OCI-LY7 (cell line): ENCODE measurements around the gene SGO2. TPM values are rescaled to one million over a fixed set of nuclear protein-coding genes. Genes with fewer than 3 reads are reported as not detected.

Source experiments
- BruUV-seq: library from RNA; stranded (reverse); fragments of 400-500 nt; replicated peaks from 2 replicates; lab custom pipeline; 2021; lab: Mats Ljungman, UMichigan
- CTCF ChIA-PET: fragments of 300-600 bp; sonication (Branson Sonifier 250); formaldehyde crosslinking; loops from one replicate; lab custom pipeline; 2022; ENCODE audit warnings: antibody characterized with exemption; ENCODE audit not compliant: unreplicated experiment; lab: Charles Lee
- POLR2A ChIA-PET: fragments of 300-600 bp; sonication (Branson Sonifier 250); formaldehyde crosslinking; loops from one replicate; lab custom pipeline; 2022; ENCODE audit warnings: antibody characterized with exemption; lab: Charles Lee
- DNase-seq: peaks from one replicate; pipeline ENCODE4 v3.0.0-alpha.2; 2015; ENCODE audit warnings: low spot score
- H2AFZ ChIP-seq: fragments of 200-600 bp; sonication (generic), shearing (Covaris generic); 2 replicates; pipeline ENCODE4 v1.6.1; 2014; ENCODE audit warnings: mild to moderate bottlenecking, antibody characterized with exemption, low read length, moderate library complexity
- H3K27ac ChIP-seq: fragments of 200-600 bp; sonication (generic); 2 replicates; pipeline ENCODE4 v1.5.1; 2014; ENCODE audit warnings: mixed run types, low read depth, mild to moderate bottlenecking, moderate library complexity, low read length, inconsistent platforms; ENCODE audit not compliant: poor library complexity, severe bottlenecking
- H3K36me3 ChIP-seq: fragments of 200-600 bp; sonication (generic); 2 replicates; pipeline ENCODE4 v1.6.1; 2014; ENCODE audit warnings: mild to moderate bottlenecking, antibody characterized with exemption, low read length, moderate library complexity, mixed read lengths; ENCODE audit not compliant: insufficient read depth
- H3K4me1 ChIP-seq: fragments of 200-600 bp; sonication (generic); 2 replicates; pipeline ENCODE4 v1.5.1; 2014; ENCODE audit warnings: mild to moderate bottlenecking, low read length; ENCODE audit not compliant: insufficient read depth, poor library complexity, severe bottlenecking
- H3K4me2 ChIP-seq: fragments of 200-600 bp; sonication (generic); 2 replicates; pipeline ENCODE4 v1.6.1; 2014; ENCODE audit warnings: mild to moderate bottlenecking, low read length
- H3K4me3 ChIP-seq: fragments of 200-600 bp; sonication (generic); 2 replicates; pipeline ENCODE4 v1.5.1; 2014; ENCODE audit warnings: mild to moderate bottlenecking, low read depth, low read length; ENCODE audit not compliant: poor library complexity, severe bottlenecking
- H3K79me2 ChIP-seq: fragments of 200-600 bp; sonication (generic); 2 replicates; pipeline ENCODE4 v1.6.1; 2016; ENCODE audit warnings: low read depth, mild to moderate bottlenecking, low read length, moderate library complexity, mixed read lengths; ENCODE audit not compliant: insufficient read depth
- H3K9me2 ChIP-seq: fragments of 200-600 bp; sonication (generic); 2 replicates; pipeline ENCODE4 v1.6.1; 2016; ENCODE audit warnings: mild to moderate bottlenecking, low read length, mixed read lengths; ENCODE audit not compliant: insufficient read depth
- H3K9me3 ChIP-seq: fragments of 200-600 bp; sonication (generic); 2 replicates; pipeline ENCODE4 v1.6.1; 2014; ENCODE audit warnings: mild to moderate bottlenecking, mixed run types, low read length, mixed read lengths
- H4K20me1 ChIP-seq: fragments of 200-600 bp; sonication (generic); 2 replicates; pipeline ENCODE4 v1.6.1; 2014; ENCODE audit warnings: mild to moderate bottlenecking, antibody characterized with exemption, low read length, moderate library complexity, mixed read lengths; ENCODE audit not compliant: insufficient read depth
- CTCF ChIP-seq: fragments of 200-600 bp; sonication (generic); conservative IDR thresholded peaks from 2 replicates; pipeline ENCODE4 v1.5.1; 2014; ENCODE audit warnings: mild to moderate bottlenecking, antibody characterized with exemption, low read length, moderate library complexity, mixed read lengths
- EZH2phosphoT487 ChIP-seq: fragments of 200-600 bp; sonication (generic); IDR thresholded peaks from 2 replicates; pipeline ENCODE4 v1.6.1; 2018; ENCODE audit warnings: low read depth, borderline replicate concordance, mild to moderate bottlenecking, mixed run types, antibody characterized with exemption, low read length, moderate library complexity, mixed read lengths
- intact Hi-C: fragments of 100-400 bp; cut with micrococcal nuclease; formaldehyde crosslinking; loops from one replicate; pipeline ENCODE4 v1.10.0; 2022; ENCODE audit not compliant: unreplicated experiment
- total RNA-seq, 2 experiments: library from RNA; depleted of rRNA in 1 of 2; stranded (reverse); fragments of >200 nt in 1 of 2; shearing (Covaris generic) in 1 of 2; gene quantifications; 2 replicates each; pipeline ENCODE4 v1.2.3, GENCODE V29; 2014 to 2022

The SGO2 gene
- total RNA-seq, 2 experiments from 2014 or later = 29.3 to 55.3 TPM

- BruUV-seq = no TSS peak
- Histone ChIP-seq H2AFZ (no peak overlapping the region), H3K36me3 (peaks cover 61% of the 10 kb centered on the region), H3K27ac (no peak overlapping the region), H3K79me2 (0 out of 2 replicates have a peak, but pooled peaks cover 5% of the 10 kb centered on the region), H3K9me3 (no peaks in the 10 kb centered on the region), H3K4me2 (no peak overlapping the region), H3K9me2 (no peaks in the 10 kb centered on the region), H4K20me1 (no peaks in the 10 kb centered on the region), H3K4me3 (no peak overlapping the region), H3K4me1 (no peaks in the 10 kb centered on the region)
- TF ChIP-seq EZH2phosphoT487 (no peak), CTCF (no peak)
- intact Hi-C loops = no loop called here
- CTCF ChIA-PET = interaction anchor here (1.0 kb wide), 1 partner anchor 139 kb away, joined by 3 read pairs; no protein-coding TSS in a partner anchor
- POLR2A ChIA-PET = no interaction called here
- DNase-seq = no peak
Observed at GRCh38 chr2:200567932-200568331, 41.9 kb downstream of the SGO2 start.

- no peak overlapping the region for H3K4me3 ChIP-seq
- BruUV-seq = no TSS peak
- ChIA-PET POLR2A (interaction anchor here (0.6 kb wide), 2 partner anchors 19 to 41 kb away, joined by 3 to 7 read pairs; no protein-coding TSS in a partner anchor), CTCF (no interaction called here)
- no peak for TF ChIP-seq EZH2phosphoT487
- peak; percentile 81 for TF ChIP-seq CTCF
- H3K79me2 ChIP-seq = no peaks in the 10 kb centered on the region
- intact Hi-C loops = loop anchor here (10.0 kb wide), 1 partner anchor 601 kb away; no protein-coding TSS in a partner anchor
- no peak overlapping the region for H2AFZ ChIP-seq
- H4K20me1 ChIP-seq = no peaks in the 10 kb centered on the region
- H3K9me2 ChIP-seq = no peaks in the 10 kb centered on the region
- H3K36me3 ChIP-seq = peaks cover 86% of the 10 kb centered on the region
- peaks cover 6% of the 10 kb centered on the region; the same call in 1 of the 2 replicates for H3K9me3 ChIP-seq
- no peak overlapping the region for H3K4me2 ChIP-seq
- no peaks in the 10 kb centered on the region for H3K4me1 ChIP-seq
- H3K27ac ChIP-seq = no peak overlapping the region
- DNase-seq = peak; percentile 28
Observed at GRCh38 chr2:200575957-200576356, 50.0 kb downstream of the SGO2 start.

- intact Hi-C loops = loop anchor here (1.0 to 10.0 kb wide), 2 partner anchors 126 to 602 kb away; no protein-coding TSS in a partner anchor
- POLR2A ChIA-PET = no interaction called here
Observed at GRCh38 chr2:200577027-200577426, 51.0 kb downstream of the SGO2 start.

More at GRCh38 chr2:200577027-200577426, 51.0 kb downstream of the SGO2 start:
- no peak for DNase-seq
- Histone ChIP-seq H3K27ac (no peak overlapping the region), H3K36me3 (peaks cover 86% of the 10 kb centered on the region), H3K9me3 (peaks cover 6% of the 10 kb centered on the region; the same call in 1 of the 2 replicates), H3K9me2 (no peaks in the 10 kb centered on the region), H3K4me2 (no peak overlapping the region), H3K4me3 (no peak overlapping the region), H3K4me1 (no peaks in the 10 kb centered on the region), H2AFZ (no peak overlapping the region), H3K79me2 (no peaks in the 10 kb centered on the region), H4K20me1 (no peaks in the 10 kb centered on the region)
- BruUV-seq = no TSS peak
- no peak for TF ChIP-seq CTCF
- no peak for TF ChIP-seq EZH2phosphoT487
- CTCF ChIA-PET = no interaction called here
